Neural cell (in vitro differentiated cells): Measurements from ENCODE around the gene ADGRB2. TPM values are rescaled to one million over a fixed set of nuclear protein-coding genes. Genes with fewer than 3 reads are reported as not detected.

Experiments
- H2AFZ ChIP-seq: fragments of 200-600, 300-800 bp; sonication (generic), shearing (Covaris generic); 2 replicates; pipeline ENCODE4 v1.6.0; 2014; ENCODE audit warnings: low read depth, mild to moderate bottlenecking, antibody characterized with exemption, low read length, moderate library complexity
- H3F3A ChIP-seq: fragments of 200-600 bp; shearing (Covaris generic); 2 replicates; pipeline ENCODE4 v1.6.1; 2016; ENCODE audit warnings: mild to moderate bottlenecking, moderate library complexity, mixed read lengths, antibody characterized with exemption, low read length; ENCODE audit not compliant: insufficient read depth, poor library complexity, severe bottlenecking
- H3K27ac ChIP-seq: fragments of 200-600, 300-800 bp; sonication (generic), shearing (Covaris generic); 2 replicates; pipeline ENCODE4 v1.5.1; 2014; ENCODE audit warnings: mild to moderate bottlenecking, low read length, moderate library complexity
- H3K27me3 ChIP-seq: fragments of 300-800, 200-600 bp; sonication (generic), shearing (Covaris generic); 2 replicates; pipeline ENCODE4 v1.6.0; 2014; ENCODE audit warnings: mild to moderate bottlenecking, low read depth, low read length, moderate library complexity; ENCODE audit not compliant: insufficient read depth
- H3K36me3 ChIP-seq: fragments of 300-800, 200-600 bp; sonication (generic), shearing (Covaris generic); 2 replicates; pipeline ENCODE4 v1.5.1; 2014; ENCODE audit warnings: mild to moderate bottlenecking, antibody characterized with exemption, low read length, moderate library complexity; ENCODE audit not compliant: insufficient read depth
- H3K4me2 ChIP-seq: fragments of 300-800, 200-600 bp; sonication (generic), shearing (Covaris generic); 2 replicates; pipeline ENCODE4 v1.6.0; 2014; ENCODE audit warnings: mild to moderate bottlenecking, low read length
- H3K4me3 ChIP-seq: fragments of 300-800, 200-600 bp; sonication (generic), shearing (Covaris generic); 2 replicates; pipeline ENCODE4 v1.5.1; 2014; ENCODE audit warnings: mild to moderate bottlenecking, low read length, moderate library complexity
- H3K79me2 ChIP-seq: fragments of 200-600 bp; shearing (Covaris generic); replicated peaks from 2 replicates; pipeline ENCODE4 v1.6.0; 2014; ENCODE audit warnings: mild to moderate bottlenecking, low read length, moderate library complexity; ENCODE audit not compliant: insufficient read depth
- H3K9ac ChIP-seq: fragments of 300-800, 200-600 bp; sonication (generic), shearing (Covaris generic); 2 replicates; pipeline ENCODE4 v1.6.1; 2016; ENCODE audit warnings: mild to moderate bottlenecking, low read length, mixed read lengths
- H3K9me2 ChIP-seq: fragments of 200-600 bp; shearing (Covaris generic); 2 replicates; pipeline ENCODE4 v1.6.1; 2016; ENCODE audit warnings: mild to moderate bottlenecking, low read length, mixed read lengths; ENCODE audit not compliant: insufficient read depth
- H3K9me3 ChIP-seq: fragments of 200-600, 300-800 bp; sonication (generic), shearing (Covaris generic); 2 replicates; pipeline ENCODE4 v1.6.1; 2016; ENCODE audit warnings: mild to moderate bottlenecking, mixed run types, low read length, moderate library complexity, mixed read lengths
- H4K20me1 ChIP-seq: fragments of 200-600 bp; shearing (Covaris generic); 2 replicates; pipeline ENCODE4 v1.6.1; 2016; ENCODE audit warnings: mild to moderate bottlenecking, mixed run types; ENCODE audit not compliant: insufficient read depth
- EP300 ChIP-seq: fragments of 450-650 bp; conservative IDR thresholded peaks from 2 replicates; pipeline ENCODE4 v1.6.1; 2014; ENCODE audit warnings: antibody characterized with exemption, mild to moderate bottlenecking, moderate library complexity; ENCODE audit not compliant: poor library complexity, severe bottlenecking
- MXI1 ChIP-seq: fragments of 450-650 bp; conservative IDR thresholded peaks from 2 replicates; pipeline ENCODE4 v1.6.1; 2014; ENCODE audit warnings: antibody characterized with exemption, mild to moderate bottlenecking; ENCODE audit not compliant: poor library complexity, severe bottlenecking
- POLR2AphosphoS5 ChIP-seq: IDR thresholded peaks from 2 replicates; pipeline ENCODE4 v1.6.1; 2012
- RAD21 ChIP-seq: fragments of 450-650 bp; conservative IDR thresholded peaks from 2 replicates; pipeline ENCODE4 v1.6.1; 2014; ENCODE audit warnings: antibody characterized with exemption, mild to moderate bottlenecking, moderate library complexity
- SMC3 ChIP-seq: fragments of 450-650 bp; conservative IDR thresholded peaks from 2 replicates; pipeline ENCODE4 v1.6.1; 2014; ENCODE audit warnings: antibody characterized with exemption, mild to moderate bottlenecking, moderate library complexity; ENCODE audit not compliant: poor library complexity
- TAF1 ChIP-seq: IDR thresholded peaks from 2 replicates; pipeline ENCODE4 v1.6.1; 2012; ENCODE audit warnings: low read depth
- polyA plus RNA-seq: library from polyadenylated mRNA; depleted of rRNA; stranded (reverse); fragments of >200 nt; gene quantifications from 2 replicates; pipeline ENCODE4 v1.2.3, GENCODE V29; 2014
- TF ChIP-seq, protein P1 (sequence below): IDR thresholded peaks from 2 replicates; pipeline ENCODE4 v1.6.1; 2012; ENCODE audit warnings: borderline replicate concordance

ADGRB2 gene
- polyA plus RNA-seq, 1 donor from 2014 or later = 45.0 TPM

- Histone ChIP-seq H3K27ac (no peak overlapping the region), H4K20me1 (no peaks in the 10 kb centered on the region), H3F3A (no peaks in the 10 kb centered on the region), H3K4me2 (no peak overlapping the region), H2AFZ (no peak overlapping the region), H3K9me3 (no peaks in the 10 kb centered on the region), H3K27me3 (no peaks in the 10 kb centered on the region), H3K79me2 (no peaks in the 10 kb centered on the region), H3K36me3 (no peaks in the 10 kb centered on the region), H3K4me3 (no peak overlapping the region), H3K9me2 (no peaks in the 10 kb centered on the region), H3K9ac (no peak overlapping the region)
- TF ChIP-seq, protein P1, sequence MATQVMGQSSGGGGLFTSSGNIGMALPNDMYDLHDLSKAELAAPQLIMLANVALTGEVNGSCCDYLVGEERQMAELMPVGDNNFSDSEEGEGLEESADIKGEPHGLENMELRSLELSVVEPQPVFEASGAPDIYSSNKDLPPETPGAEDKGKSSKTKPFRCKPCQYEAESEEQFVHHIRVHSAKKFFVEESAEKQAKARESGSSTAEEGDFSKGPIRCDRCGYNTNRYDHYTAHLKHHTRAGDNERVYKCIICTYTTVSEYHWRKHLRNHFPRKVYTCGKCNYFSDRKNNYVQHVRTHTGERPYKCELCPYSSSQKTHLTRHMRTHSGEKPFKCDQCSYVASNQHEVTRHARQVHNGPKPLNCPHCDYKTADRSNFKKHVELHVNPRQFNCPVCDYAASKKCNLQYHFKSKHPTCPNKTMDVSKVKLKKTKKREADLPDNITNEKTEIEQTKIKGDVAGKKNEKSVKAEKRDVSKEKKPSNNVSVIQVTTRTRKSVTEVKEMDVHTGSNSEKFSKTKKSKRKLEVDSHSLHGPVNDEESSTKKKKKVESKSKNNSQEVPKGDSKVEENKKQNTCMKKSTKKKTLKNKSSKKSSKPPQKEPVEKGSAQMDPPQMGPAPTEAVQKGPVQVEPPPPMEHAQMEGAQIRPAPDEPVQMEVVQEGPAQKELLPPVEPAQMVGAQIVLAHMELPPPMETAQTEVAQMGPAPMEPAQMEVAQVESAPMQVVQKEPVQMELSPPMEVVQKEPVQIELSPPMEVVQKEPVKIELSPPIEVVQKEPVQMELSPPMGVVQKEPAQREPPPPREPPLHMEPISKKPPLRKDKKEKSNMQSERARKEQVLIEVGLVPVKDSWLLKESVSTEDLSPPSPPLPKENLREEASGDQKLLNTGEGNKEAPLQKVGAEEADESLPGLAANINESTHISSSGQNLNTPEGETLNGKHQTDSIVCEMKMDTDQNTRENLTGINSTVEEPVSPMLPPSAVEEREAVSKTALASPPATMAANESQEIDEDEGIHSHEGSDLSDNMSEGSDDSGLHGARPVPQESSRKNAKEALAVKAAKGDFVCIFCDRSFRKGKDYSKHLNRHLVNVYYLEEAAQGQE = peak; percentile 26
- no peak for TF ChIP-seq MXI1
These were observed 40.2 kb downstream of the ADGRB2 start for GRCh38 chr1:31723828-31724359.

DNA sequence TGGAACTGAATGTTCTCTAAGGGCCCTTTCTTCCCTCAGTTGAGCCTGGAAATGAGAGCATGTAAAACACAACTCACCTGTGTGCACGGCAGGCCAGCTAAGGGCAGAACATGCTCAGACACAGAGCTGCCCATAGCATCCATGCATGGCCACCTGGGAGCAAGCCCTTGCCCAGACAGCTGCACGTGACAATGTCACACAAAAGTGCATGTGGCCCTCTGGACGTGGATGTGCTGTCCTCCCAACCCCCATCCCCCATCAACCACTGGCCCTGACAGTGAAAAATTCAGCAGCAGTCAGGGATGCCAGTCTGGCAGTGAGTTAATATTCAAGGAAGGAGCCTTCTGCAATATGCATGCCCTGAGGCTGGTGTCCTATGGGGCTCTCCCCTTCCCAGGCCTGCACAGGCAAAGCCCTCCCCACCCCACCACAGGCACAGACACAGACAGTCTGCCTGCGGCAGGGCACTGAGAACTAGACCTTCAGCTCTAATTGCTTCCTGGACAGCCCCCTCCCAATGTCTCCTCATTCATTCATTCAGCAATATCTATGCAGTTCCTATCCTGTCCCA is 45.7 kb downstream of the ADGRB2 start:
- Histone ChIP-seq H3K27ac (no peak overlapping the region), H3K4me3 (no peak overlapping the region), H3K79me2 (no peaks in the 10 kb centered on the region), H3K36me3 (no peaks in the 10 kb centered on the region), H3K9me3 (no peaks in the 10 kb centered on the region), H3K9ac (peak overlapping the region; percentile 5), H4K20me1 (no peaks in the 10 kb centered on the region), H2AFZ (no peak overlapping the region), H3K4me2 (no peak overlapping the region), H3F3A (no peaks in the 10 kb centered on the region), H3K9me2 (no peaks in the 10 kb centered on the region), H3K27me3 (peaks cover 10% of the 10 kb centered on the region)
- TF ChIP-seq POLR2AphosphoS5 (no peak), EP300 (no peak), RAD21 (no peak), SMC3 (no peak), TAF1 (no peak), MXI1 (no peak)
- TF ChIP-seq, protein P1 = no peak
